GM12891 (cell line): ENCODE data around the gene PEX6.

Experiments used
- DNase-seq: peaks from one replicate; pipeline ENCODE4 v3.0.0; 2011; ENCODE audit warnings: low spot score; ENCODE audit not compliant: insufficient read length
- FAIRE-seq: peaks from 2 replicates; lab custom pipeline; 2011; peaks lifted over from hg19 to GRCh38; lab: Jason Lieb, UNC
- POLR2A ChIP-seq: IDR thresholded peaks from 2 replicates; pipeline ENCODE4 v1.6.1; 2011; ENCODE audit warnings: low read depth, low read length, control low read depth

Gene PEX6

GRCh38 chr6:42914546-42914945 lies 64.4 kb downstream of the PEX6 start:
- no peak for TF ChIP-seq POLR2A
- DNase-seq (no peak), FAIRE-seq (no peak)
